ENCODE data around the gene HES6. TPM values are rescaled to one million over a fixed set of nuclear protein-coding genes. Genes with fewer than 3 reads are reported as not detected.

Gene HES6
- total and polyA plus RNA-seq, 2 experiments from 2014 or later, result 17.8 to 23.0 TPM

DNA sequence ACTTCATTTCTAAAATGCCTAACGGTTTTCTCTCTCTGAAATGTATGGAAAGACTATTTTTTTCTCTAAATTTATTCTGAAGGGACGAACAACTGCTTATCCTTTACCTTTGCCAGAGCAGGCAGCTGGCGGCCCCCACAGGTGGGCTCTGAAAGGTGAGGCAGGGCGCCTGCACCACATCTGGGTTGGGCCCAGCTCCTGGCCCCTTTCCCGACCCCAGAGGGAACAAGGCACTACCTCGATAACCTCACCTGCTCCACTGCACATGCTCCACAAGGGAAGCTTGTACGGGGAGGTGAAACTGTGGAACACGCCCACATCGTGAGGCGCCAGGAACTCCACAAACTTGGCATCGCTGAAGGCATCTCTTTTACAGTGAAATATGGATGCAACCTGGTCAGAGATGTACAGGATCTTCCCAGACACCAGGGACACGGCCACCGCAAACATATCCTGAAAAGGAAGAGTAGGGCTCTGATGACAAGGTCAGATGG, 31.3 kb upstream of the HES6 start:
- H3K27me3 ChIP-seq, result no peaks in the 10 kb centered on the region
- TF ChIP-seq, protein P1, sequence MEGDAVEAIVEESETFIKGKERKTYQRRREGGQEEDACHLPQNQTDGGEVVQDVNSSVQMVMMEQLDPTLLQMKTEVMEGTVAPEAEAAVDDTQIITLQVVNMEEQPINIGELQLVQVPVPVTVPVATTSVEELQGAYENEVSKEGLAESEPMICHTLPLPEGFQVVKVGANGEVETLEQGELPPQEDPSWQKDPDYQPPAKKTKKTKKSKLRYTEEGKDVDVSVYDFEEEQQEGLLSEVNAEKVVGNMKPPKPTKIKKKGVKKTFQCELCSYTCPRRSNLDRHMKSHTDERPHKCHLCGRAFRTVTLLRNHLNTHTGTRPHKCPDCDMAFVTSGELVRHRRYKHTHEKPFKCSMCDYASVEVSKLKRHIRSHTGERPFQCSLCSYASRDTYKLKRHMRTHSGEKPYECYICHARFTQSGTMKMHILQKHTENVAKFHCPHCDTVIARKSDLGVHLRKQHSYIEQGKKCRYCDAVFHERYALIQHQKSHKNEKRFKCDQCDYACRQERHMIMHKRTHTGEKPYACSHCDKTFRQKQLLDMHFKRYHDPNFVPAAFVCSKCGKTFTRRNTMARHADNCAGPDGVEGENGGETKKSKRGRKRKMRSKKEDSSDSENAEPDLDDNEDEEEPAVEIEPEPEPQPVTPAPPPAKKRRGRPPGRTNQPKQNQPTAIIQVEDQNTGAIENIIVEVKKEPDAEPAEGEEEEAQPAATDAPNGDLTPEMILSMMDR (IDR thresholded peaks at IDR 0.05; ENCODE audit: poor library complexity), result no peak
- TF ChIP-seq EZH2phosphoT487 (IDR thresholded peaks at IDR 0.05; ENCODE audit: low read depth, severe bottlenecking, unreplicated experiment) (no peak), EZH2 (IDR thresholded peaks at IDR 0.05; ENCODE audit: borderline replicate concordance) (no peak)

DNA sequence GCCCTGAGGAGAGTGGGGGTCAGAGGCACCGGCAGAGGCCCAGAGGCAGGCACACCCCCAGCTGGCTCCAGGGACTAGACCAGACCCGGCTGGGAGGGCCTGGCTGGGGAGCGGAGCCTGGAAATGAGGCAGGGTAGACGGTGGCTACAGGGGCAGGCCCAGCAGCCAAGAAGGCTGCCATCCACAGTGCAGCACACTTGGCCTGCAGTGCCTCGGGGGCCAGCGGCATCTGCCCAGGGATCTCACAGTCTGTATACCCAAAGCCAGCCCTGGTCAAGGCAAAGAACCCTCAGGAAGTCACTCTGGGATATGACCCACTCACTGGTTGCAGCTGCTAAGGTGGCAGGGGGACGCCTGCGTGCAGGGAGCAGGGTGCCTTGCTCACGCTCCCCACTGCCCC, 30.8 kb upstream of the HES6 start:
- Histone ChIP-seq H4K20me1 (ENCODE audit: insufficient read depth, poor library complexity, severe bottlenecking) (no peaks in the 10 kb centered on the region), H3K4me3 (no peak overlapping the region), H3K4me2 (no peak overlapping the region), H3K79me2 (no peaks in the 10 kb centered on the region), H3K27ac (no peak overlapping the region), H2AFZ (no peak overlapping the region), H3K27me3 (no peaks in the 10 kb centered on the region), H3K4me1 (ENCODE audit: insufficient read depth) (peaks cover 13% of the 10 kb centered on the region), H3K36me3 (replicated peaks; ENCODE audit: insufficient read depth, low read depth) (no peaks in the 10 kb centered on the region), H3K9me2 (replicated peaks; ENCODE audit: insufficient read depth) (no peaks in the 10 kb centered on the region), H3K9me3 (ENCODE audit: low read depth) (no peaks in the 10 kb centered on the region)
- WGBS (ENCODE audit: low lambda C conversion rate, missing lambda C conversion rate), result 83% methylated on average over 8 of the region's 9 CpGs
- DNase-seq (ENCODE audit: low spot score), result no peak
- no peak for TF ChIP-seq EZH2phosphoT487 (IDR thresholded peaks at IDR 0.05; ENCODE audit: low read depth, severe bottlenecking, unreplicated experiment)
- no peak for TF ChIP-seq EZH2 (IDR thresholded peaks at IDR 0.05; ENCODE audit: borderline replicate concordance)
- TF ChIP-seq, protein P1 (IDR thresholded peaks at IDR 0.05; ENCODE audit: poor library complexity), result no peak

More for the DNA sequence above, 31.3 kb upstream of the HES6 start:
- Histone ChIP-seq H3K4me3 (no peak overlapping the region), H3K9me2 (replicated peaks; ENCODE audit: insufficient read depth) (no peaks in the 10 kb centered on the region), H3K4me1 (ENCODE audit: insufficient read depth) (peaks cover 13% of the 10 kb centered on the region), H3K27ac (no peak overlapping the region), H4K20me1 (ENCODE audit: insufficient read depth, poor library complexity, severe bottlenecking) (no peaks in the 10 kb centered on the region), H3K36me3 (replicated peaks; ENCODE audit: insufficient read depth, low read depth) (no peaks in the 10 kb centered on the region), H3K4me2 (no peak overlapping the region), H3K79me2 (no peaks in the 10 kb centered on the region), H3K9me3 (ENCODE audit: low read depth) (no peaks in the 10 kb centered on the region), H2AFZ (no peak overlapping the region)
- no peak for DNase-seq (ENCODE audit: low spot score)
- 91% methylated on average over 13 of the region's 13 CpGs for WGBS (ENCODE audit: low lambda C conversion rate, missing lambda C conversion rate)

DNA sequence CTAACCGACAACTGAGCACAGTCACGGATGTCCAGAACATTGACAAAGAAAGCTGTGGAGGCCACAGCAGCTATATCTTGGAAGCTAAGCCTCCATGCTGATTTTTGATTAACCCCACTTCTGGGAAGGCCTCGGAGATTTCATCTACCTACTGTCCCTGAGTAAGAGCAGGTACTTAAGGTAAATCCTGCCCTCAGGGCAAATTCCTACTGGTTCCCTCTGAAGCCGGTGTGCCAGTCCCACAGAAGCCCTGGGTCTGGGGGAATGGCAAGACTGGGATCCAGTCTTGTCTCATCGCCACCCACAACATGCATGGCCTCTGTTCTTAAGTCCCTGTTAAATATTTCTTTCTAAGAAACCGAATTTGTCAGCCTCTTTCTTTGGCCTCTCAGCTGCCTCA, 29.9 kb upstream of the HES6 start:
- no peak overlapping the region for H3K27ac ChIP-seq
- no peaks in the 10 kb centered on the region for H3K79me2 ChIP-seq
- H4K20me1 ChIP-seq (ENCODE audit: insufficient read depth, poor library complexity, severe bottlenecking), result no peaks in the 10 kb centered on the region
- 83% methylated on average over 6 of the region's 6 CpGs for WGBS (ENCODE audit: low lambda C conversion rate, missing lambda C conversion rate)
- no peak for DNase-seq (ENCODE audit: low spot score)
- no peak overlapping the region for H3K4me3 ChIP-seq
- no peaks in the 10 kb centered on the region for H3K9me3 ChIP-seq (ENCODE audit: low read depth)
- no peaks in the 10 kb centered on the region for H3K36me3 ChIP-seq (replicated peaks; ENCODE audit: insufficient read depth, low read depth)
- no peaks in the 10 kb centered on the region for H3K9me2 ChIP-seq (replicated peaks; ENCODE audit: insufficient read depth)
- H3K27me3 ChIP-seq, result no peaks in the 10 kb centered on the region
- H2AFZ ChIP-seq, result no peak overlapping the region
- no peak overlapping the region for H3K4me2 ChIP-seq
- peaks cover 7% of the 10 kb centered on the region for H3K4me1 ChIP-seq (ENCODE audit: insufficient read depth)
- TF ChIP-seq, protein P1 (IDR thresholded peaks at IDR 0.05; ENCODE audit: poor library complexity), result no peak
- TF ChIP-seq EZH2 (IDR thresholded peaks at IDR 0.05; ENCODE audit: borderline replicate concordance) (no peak), EZH2phosphoT487 (IDR thresholded peaks at IDR 0.05; ENCODE audit: low read depth, severe bottlenecking, unreplicated experiment) (no peak)

Data from hepatocyte (in vitro differentiated cells).